WTC11 (cell line): Measurements from ENCODE around the gene GNAZ. TPM values are rescaled to one million over a fixed set of nuclear protein-coding genes. Genes with fewer than 3 reads are reported as not detected.

Source experiments
- ATAC-seq: fragments of 200-7000 bp; cut with Tn5 transposase; 2 replicates; pipeline ENCODE4 v1.10.0; 2021; ENCODE audit warnings: mild to moderate bottlenecking, moderate library complexity
- CTCF ChIA-PET: fragments of 300-600 bp; sonication (Branson Sonifier 250); formaldehyde crosslinking; loops from one replicate; lab custom pipeline; 2021; ENCODE audit warnings: antibody characterized with exemption; lab: Charles Lee
- POLR2A ChIA-PET: fragments of 350-600 bp; sonication (Branson Sonifier 250); formaldehyde crosslinking; loops from one replicate; lab custom pipeline; 2021; ENCODE audit warnings: antibody characterized with exemption; lab: Charles Lee
- DNase-seq: peaks from one replicate; pipeline ENCODE4 v3.0.0; 2021; ENCODE audit warnings: low spot score
- H3K27ac Mint-ChIP-seq: 2 replicates; pipeline ENCODE4 v1.8.0; 2021; ENCODE audit warnings: mixed read lengths
- H3K27me3 Mint-ChIP-seq: 2 replicates; pipeline ENCODE4 v1.8.0; 2021; ENCODE audit warnings: low read depth, mild to moderate bottlenecking, moderate library complexity, mixed read lengths
- H3K36me3 Mint-ChIP-seq: 2 replicates; pipeline ENCODE4 v1.8.0; 2021; ENCODE audit warnings: mixed read lengths
- H3K4me1 Mint-ChIP-seq: 2 replicates; pipeline ENCODE4 v1.8.0; 2022; ENCODE audit warnings: mixed read lengths
- H3K4me3 Mint-ChIP-seq: 2 replicates; pipeline ENCODE4 v1.8.0; 2021; ENCODE audit warnings: mild to moderate bottlenecking, moderate library complexity, mixed read lengths
- H3K9me3 Mint-ChIP-seq: 2 replicates; pipeline ENCODE4 v1.8.0; 2021; ENCODE audit warnings: mixed read lengths
- AFF4 ChIP-seq: sonication (generic); formaldehyde crosslinking; IDR thresholded peaks from 2 replicates; pipeline ENCODE4 v1.8.1; 2023; ENCODE audit warnings: mild to moderate bottlenecking, missing genetic modification reagents, borderline replicate concordance
- ATF1 ChIP-seq: sonication (generic); formaldehyde crosslinking; IDR thresholded peaks from 2 replicates; pipeline ENCODE4 v1.8.1; 2023; ENCODE audit warnings: mild to moderate bottlenecking, moderate library complexity, missing genetic modification reagents
- ATF2 ChIP-seq: sonication (generic); formaldehyde crosslinking; IDR thresholded peaks from 2 replicates; pipeline ENCODE4 v1.8.1; 2022; ENCODE audit warnings: low read depth, missing genetic modification reagents, borderline replicate concordance
- ATF6 ChIP-seq: sonication (generic); formaldehyde crosslinking; IDR thresholded peaks from 2 replicates; pipeline ENCODE4 v1.8.1; 2023; ENCODE audit warnings: mild to moderate bottlenecking, missing genetic modification reagents
- CBFB ChIP-seq: sonication (generic); formaldehyde crosslinking; IDR thresholded peaks from 2 replicates; pipeline ENCODE4 v1.8.1; 2022; ENCODE audit warnings: mild to moderate bottlenecking, low read depth, missing genetic modification reagents
- ETV6 ChIP-seq: sonication (generic); formaldehyde crosslinking; IDR thresholded peaks from 2 replicates; pipeline ENCODE4 v1.8.1; 2022; ENCODE audit warnings: mild to moderate bottlenecking, missing genetic modification reagents
- HMGA2 ChIP-seq: fragments of 250-450 bp; sonication (Bioruptor Pico); IDR thresholded peaks from 2 replicates; pipeline ENCODE4 v1.4.0; 2021; ENCODE audit warnings: mild to moderate bottlenecking, moderate library complexity
- HMGXB4 ChIP-seq: sonication (generic); formaldehyde crosslinking; IDR thresholded peaks from 2 replicates; pipeline ENCODE4 v1.8.1; 2023; ENCODE audit warnings: mild to moderate bottlenecking, moderate library complexity, missing genetic modification reagents
- IRF1 ChIP-seq: sonication (generic); formaldehyde crosslinking; IDR thresholded peaks from 2 replicates; pipeline ENCODE4 v1.8.0; 2023; ENCODE audit warnings: missing genetic modification reagents
- MAX ChIP-seq: sonication (generic); formaldehyde crosslinking; IDR thresholded peaks from 2 replicates; pipeline ENCODE4 v1.8.0; 2022; ENCODE audit warnings: mild to moderate bottlenecking, missing genetic modification reagents
- NFATC4 ChIP-seq: fragments of 250-450 bp; sonication (Bioruptor Pico); IDR thresholded peaks from 2 replicates; pipeline ENCODE4 v1.9.0; 2021; ENCODE audit warnings: mild to moderate bottlenecking
- NR2C2 ChIP-seq: sonication (generic); formaldehyde crosslinking; IDR thresholded peaks from 2 replicates; pipeline ENCODE4 v1.8.0; 2022; ENCODE audit warnings: mild to moderate bottlenecking, missing genetic modification reagents
- NR3C1 ChIP-seq: sonication (generic); formaldehyde crosslinking; conservative IDR thresholded peaks from 2 replicates; pipeline ENCODE4 v1.8.1; 2023; ENCODE audit warnings: low read depth, mild to moderate bottlenecking, missing genetic modification reagents
- PRRX2 ChIP-seq: fragments of 250-450 bp; sonication (Bioruptor Pico); IDR thresholded peaks from 2 replicates; pipeline ENCODE4 v1.8.0; 2021; ENCODE audit warnings: mild to moderate bottlenecking
- RELA ChIP-seq: sonication (generic); formaldehyde crosslinking; IDR thresholded peaks from 2 replicates; pipeline ENCODE4 v1.8.1; 2022; ENCODE audit warnings: missing genetic modification reagents, mild to moderate bottlenecking, borderline replicate concordance
- SMAD4 ChIP-seq: sonication (generic); formaldehyde crosslinking; IDR thresholded peaks from 2 replicates; pipeline ENCODE4 v1.8.0; 2022; ENCODE audit warnings: mild to moderate bottlenecking, missing genetic modification reagents
- ZNF138 ChIP-seq: sonication (generic); formaldehyde crosslinking; conservative IDR thresholded peaks from 2 replicates; pipeline ENCODE4 v1.8.1; 2022; ENCODE audit warnings: mild to moderate bottlenecking, moderate library complexity, missing genetic modification reagents
- ZNF232 ChIP-seq: sonication (generic); formaldehyde crosslinking; IDR thresholded peaks from 2 replicates; pipeline ENCODE4 v1.8.0; 2022; ENCODE audit warnings: mild to moderate bottlenecking, missing genetic modification reagents
- ZNF317 ChIP-seq: sonication (generic); formaldehyde crosslinking; IDR thresholded peaks from 2 replicates; pipeline ENCODE4 v1.8.1; 2023; ENCODE audit warnings: low read depth, mild to moderate bottlenecking, moderate library complexity, missing genetic modification reagents, borderline replicate concordance
- ZNF416 ChIP-seq: fragments of 250-450 bp; sonication (Bioruptor Pico); IDR thresholded peaks from 2 replicates; pipeline ENCODE4 v1.9.0; 2021; ENCODE audit warnings: mild to moderate bottlenecking, inconsistent platforms
- total RNA-seq: library from RNA; stranded (reverse); gene quantifications from 3 replicates; pipeline ENCODE4 v1.2.3, GENCODE V29; 2021

Gene GNAZ
- total RNA-seq, 1 experiment from 2014 or later: 9.9 TPM

GRCh38 chr22:23033116-23033905 lies 37.0 kb upstream of the GNAZ start (continued):
- TF ChIP-seq AFF4 (no peak), SMAD4 (no peak), PRRX2 (CRISPR knock-in tag) (no peak)

GRCh38 chr22:23034621-23035556 lies 35.4 kb upstream of the GNAZ start:
- peaks cover 8% of the 10 kb centered on the region for H3K36me3 Mint-ChIP-seq
- peaks cover 42% of the 10 kb centered on the region for H3K4me1 Mint-ChIP-seq
- H3K4me3 Mint-ChIP-seq: no peak overlapping the region
- DNase-seq: no peak
- H3K9me3 Mint-ChIP-seq: peaks cover 22% of the 10 kb centered on the region
- TF ChIP-seq ZNF416 (no peak), NFATC4 (CRISPR knock-in tag) (no peak), CBFB (CRISPR knock-in tag) (no peak), ATF1 (CRISPR knock-in tag) (no peak), HMGA2 (no peak), ZNF138 (CRISPR knock-in tag) (no peak)
- TF ChIP-seq, all 79 proteins: peak for 0
- no peak for ATAC-seq
- POLR2A ChIA-PET: interaction anchor here (0.6 kb wide), 1 partner anchor 9 kb away, joined by 3 read pairs; no protein-coding TSS in a partner anchor
- Mint-ChIP-seq H3K27me3 (peaks cover 23% of the 10 kb centered on the region), H3K27ac (no peak overlapping the region)
- CTCF ChIA-PET: interaction anchor here (1.3 to 1.5 kb wide), 2 partner anchors 35 to 80 kb away, joined by 3 read pairs; partner anchors contain the start of gene GNAZ

GRCh38 chr22:23035557-23036277 lies 34.6 kb upstream of the GNAZ start:
- POLR2A ChIA-PET: no interaction called here
- DNase-seq (no peak), ATAC-seq (no peak)
- peaks cover 8% of the 10 kb centered on the region for H3K36me3 Mint-ChIP-seq
- no peak overlapping the region for H3K4me3 Mint-ChIP-seq
- peaks cover 33% of the 10 kb centered on the region for H3K4me1 Mint-ChIP-seq
- CTCF ChIA-PET: interaction anchor here (0.9 to 1.5 kb wide), 5 partner anchors 34 to 233 kb away, joined by 3 to 5 read pairs (median 3); partner anchors contain the start of gene GNAZ
- peaks cover 28% of the 10 kb centered on the region for H3K27me3 Mint-ChIP-seq
- H3K9me3 Mint-ChIP-seq: peaks cover 22% of the 10 kb centered on the region
- H3K27ac Mint-ChIP-seq: no peak overlapping the region
- TF ChIP-seq NR3C1 (CRISPR knock-in tag) (no peak), NR2C2 (CRISPR knock-in tag) (no peak), RELA (CRISPR knock-in tag) (no peak), ZNF232 (CRISPR knock-in tag) (no peak), HMGXB4 (no peak), ZNF317 (CRISPR knock-in tag) (no peak), ETV6 (CRISPR knock-in tag) (no peak), MAX (no peak), ATF2 (CRISPR knock-in tag) (no peak), IRF1 (CRISPR knock-in tag) (no peak), ATF6 (no peak)
